Measurements from ENCODE around the gene SLC25A27.

GRCh38 chr6:46688966-46689335 is 36.2 kb downstream of the SLC25A27 start:
- TF ChIP-seq, protein P1, sequence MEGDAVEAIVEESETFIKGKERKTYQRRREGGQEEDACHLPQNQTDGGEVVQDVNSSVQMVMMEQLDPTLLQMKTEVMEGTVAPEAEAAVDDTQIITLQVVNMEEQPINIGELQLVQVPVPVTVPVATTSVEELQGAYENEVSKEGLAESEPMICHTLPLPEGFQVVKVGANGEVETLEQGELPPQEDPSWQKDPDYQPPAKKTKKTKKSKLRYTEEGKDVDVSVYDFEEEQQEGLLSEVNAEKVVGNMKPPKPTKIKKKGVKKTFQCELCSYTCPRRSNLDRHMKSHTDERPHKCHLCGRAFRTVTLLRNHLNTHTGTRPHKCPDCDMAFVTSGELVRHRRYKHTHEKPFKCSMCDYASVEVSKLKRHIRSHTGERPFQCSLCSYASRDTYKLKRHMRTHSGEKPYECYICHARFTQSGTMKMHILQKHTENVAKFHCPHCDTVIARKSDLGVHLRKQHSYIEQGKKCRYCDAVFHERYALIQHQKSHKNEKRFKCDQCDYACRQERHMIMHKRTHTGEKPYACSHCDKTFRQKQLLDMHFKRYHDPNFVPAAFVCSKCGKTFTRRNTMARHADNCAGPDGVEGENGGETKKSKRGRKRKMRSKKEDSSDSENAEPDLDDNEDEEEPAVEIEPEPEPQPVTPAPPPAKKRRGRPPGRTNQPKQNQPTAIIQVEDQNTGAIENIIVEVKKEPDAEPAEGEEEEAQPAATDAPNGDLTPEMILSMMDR (IDR thresholded peaks at IDR 0.05; ENCODE audit: low read length) = no peak
- no peak for TF ChIP-seq EZH2 (optimal IDR thresholded peaks at IDR 0.05; ENCODE audit: low read depth, low read length)

Data from MM.1S (cell line).